Ovary (tissue), 3 donors: ENCODE measurements around the gene LRRC26.

Experiments
- EP300 ChIP-seq: sonication (generic); formaldehyde crosslinking; IDR thresholded peaks from one replicate; pipeline ENCODE4 v1.6.1; 2017; ENCODE audit warnings: antibody characterized with exemption
- TF ChIP-seq, protein P1 (sequence below), 3 donors: fragments of 450-650 bp in 2 of 3; fragments of 200-600 bp in 1 of 3; IDR thresholded peaks; one replicate each; pipeline versions ENCODE4 v1.5.1 to v1.8.0; 2016 to 2022; ENCODE audit warnings: antibody characterized with exemption in 3 of 3, mild to moderate bottlenecking in 1 of 3
- donor health status: DM: no; HTN: no; CAD: no.

DNA sequence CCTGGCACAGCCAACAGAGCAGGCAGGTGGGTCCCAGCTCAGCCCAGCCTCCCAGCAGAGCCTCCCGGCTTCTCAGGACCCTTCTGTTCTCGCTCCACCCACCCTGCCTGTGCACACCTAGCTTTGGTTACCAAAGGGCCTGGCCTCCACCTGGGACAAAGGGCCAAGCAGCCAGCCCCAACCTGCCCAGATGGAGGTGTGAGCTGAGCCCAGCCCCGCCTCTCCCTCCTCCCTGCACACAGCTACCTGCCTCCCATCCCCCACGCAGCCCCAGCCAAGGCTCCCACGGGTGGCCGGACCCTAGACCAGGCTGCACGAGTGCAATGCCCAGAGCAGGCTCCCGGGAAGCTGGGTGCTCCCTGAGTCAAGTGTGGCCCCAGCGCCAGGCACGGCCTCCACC lies 25.1 kb upstream of the LRRC26 start:
- TF ChIP-seq, protein P1, sequence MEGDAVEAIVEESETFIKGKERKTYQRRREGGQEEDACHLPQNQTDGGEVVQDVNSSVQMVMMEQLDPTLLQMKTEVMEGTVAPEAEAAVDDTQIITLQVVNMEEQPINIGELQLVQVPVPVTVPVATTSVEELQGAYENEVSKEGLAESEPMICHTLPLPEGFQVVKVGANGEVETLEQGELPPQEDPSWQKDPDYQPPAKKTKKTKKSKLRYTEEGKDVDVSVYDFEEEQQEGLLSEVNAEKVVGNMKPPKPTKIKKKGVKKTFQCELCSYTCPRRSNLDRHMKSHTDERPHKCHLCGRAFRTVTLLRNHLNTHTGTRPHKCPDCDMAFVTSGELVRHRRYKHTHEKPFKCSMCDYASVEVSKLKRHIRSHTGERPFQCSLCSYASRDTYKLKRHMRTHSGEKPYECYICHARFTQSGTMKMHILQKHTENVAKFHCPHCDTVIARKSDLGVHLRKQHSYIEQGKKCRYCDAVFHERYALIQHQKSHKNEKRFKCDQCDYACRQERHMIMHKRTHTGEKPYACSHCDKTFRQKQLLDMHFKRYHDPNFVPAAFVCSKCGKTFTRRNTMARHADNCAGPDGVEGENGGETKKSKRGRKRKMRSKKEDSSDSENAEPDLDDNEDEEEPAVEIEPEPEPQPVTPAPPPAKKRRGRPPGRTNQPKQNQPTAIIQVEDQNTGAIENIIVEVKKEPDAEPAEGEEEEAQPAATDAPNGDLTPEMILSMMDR (IDR thresholded peaks at IDR 0.05): no peak
- TF ChIP-seq EP300: no peak
